ENCODE data around the gene KCTD17.

KCTD17 gene

GRCh38 chr22:37021041-37021440 is 30.5 kb upstream of the KCTD17 start:
- no peak for DNase-seq

- DNase-seq: no peak
Observed at GRCh38 chr22:37021710-37022482, 29.6 kb upstream of the KCTD17 start.

DNA sequence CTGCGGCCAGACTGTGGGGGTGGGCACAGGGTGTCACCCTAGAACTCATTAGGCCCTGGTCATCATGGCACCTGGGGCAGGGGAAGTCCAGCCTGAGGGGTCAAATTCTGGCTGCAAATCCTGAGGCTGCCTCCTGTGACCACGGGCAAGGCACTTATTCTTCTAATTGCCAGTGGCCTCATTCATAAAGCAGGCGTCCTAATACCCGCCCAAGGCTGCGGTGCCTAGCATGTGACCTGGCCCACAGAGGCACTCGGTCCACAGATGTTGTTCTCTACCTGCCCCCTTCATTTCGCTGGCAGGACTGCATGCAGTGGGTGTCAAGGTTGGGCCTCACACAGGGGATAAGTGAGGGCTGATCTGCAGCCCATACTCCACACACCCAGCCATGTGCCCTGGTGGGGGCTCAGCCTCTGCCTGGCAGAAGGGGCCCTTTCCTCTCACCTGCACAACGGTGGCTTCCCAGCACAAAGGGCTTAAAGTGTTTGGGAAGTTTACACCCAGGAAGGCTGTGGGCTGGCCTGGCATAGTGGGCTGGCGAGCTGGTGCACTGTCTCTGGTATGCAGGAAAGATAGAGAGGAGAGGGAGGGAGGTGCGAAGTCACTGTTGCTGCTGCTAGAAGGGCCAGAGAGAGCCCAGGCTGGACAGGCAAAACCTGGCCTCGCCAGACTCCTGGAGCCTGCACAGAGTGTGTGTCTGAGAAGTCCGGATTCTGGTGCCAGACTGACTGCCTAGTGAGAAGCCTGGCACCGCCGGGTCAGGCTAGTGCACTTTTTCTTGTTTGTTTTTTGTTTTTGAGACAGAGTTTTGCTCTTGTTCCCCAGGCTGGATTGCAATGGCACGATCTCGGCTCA is 28.8 kb upstream of the KCTD17 start:
- DNase-seq: no peak

GRCh38 chr22:37023743-37024338 is 27.7 kb upstream of the KCTD17 start:
- DNase-seq: no peak

DNA sequence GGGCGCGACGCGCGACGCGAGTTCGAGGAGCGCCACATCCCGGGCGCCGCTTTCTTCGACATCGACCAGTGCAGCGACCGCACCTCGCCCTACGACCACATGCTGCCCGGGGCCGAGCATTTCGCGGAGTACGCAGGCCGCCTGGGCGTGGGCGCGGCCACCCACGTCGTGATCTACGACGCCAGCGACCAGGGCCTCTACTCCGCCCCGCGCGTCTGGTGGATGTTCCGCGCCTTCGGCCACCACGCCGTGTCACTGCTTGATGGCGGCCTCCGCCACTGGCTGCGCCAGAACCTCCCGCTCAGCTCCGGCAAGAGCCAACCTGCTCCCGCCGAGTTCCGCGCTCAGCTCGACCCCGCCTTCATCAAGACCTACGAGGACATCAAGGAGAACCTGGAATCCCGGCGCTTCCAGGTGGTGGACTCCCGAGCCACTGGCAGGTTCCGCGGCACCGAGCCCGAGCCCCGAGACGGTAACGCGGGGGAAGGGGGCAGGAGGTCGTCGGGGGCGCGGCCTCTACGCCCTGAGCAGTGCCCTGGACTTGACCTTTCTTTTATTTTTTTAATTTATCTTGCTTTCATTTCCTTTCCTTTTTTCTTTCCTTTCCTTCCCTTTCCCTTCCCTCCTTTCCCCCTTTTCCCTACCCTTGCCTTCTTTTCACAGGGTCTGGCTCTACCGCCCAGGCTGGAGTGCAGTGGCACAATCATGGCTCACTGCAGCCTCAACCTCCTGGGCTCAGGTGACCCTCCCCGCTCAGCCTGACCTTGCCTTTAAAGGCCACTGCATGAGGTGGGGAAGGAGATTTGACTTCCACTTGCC is 27.0 kb upstream of the KCTD17 start:
- DNase-seq: no peak

DNA sequence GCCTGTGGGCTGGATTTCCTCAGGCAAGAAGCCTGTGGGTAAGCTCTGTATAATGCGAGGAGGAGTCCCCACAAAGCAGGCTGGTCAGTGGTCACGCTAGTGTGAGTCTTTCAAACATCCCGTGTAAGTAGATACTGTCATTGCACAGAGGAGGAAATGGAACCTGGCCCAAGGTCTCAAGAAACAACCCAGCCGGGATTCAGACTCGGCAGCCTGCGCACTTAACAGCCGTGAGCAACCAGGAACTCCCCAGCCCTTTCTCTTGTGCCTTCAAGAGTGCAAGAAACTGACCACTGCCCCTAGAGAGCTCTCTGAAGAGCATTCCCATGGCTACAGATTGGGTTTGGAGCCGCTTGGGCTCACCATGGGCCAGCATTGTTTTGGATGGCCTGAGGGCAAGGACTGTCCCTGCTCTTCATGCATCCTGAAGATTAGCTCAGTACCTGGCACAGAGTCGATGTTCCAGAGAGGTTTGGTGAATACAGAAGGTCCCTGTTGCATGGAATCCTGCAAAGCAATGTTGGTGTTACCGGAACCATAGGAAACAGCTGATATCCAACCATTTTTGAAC is 26.0 kb upstream of the KCTD17 start:
- DNase-seq: no peak

DNA sequence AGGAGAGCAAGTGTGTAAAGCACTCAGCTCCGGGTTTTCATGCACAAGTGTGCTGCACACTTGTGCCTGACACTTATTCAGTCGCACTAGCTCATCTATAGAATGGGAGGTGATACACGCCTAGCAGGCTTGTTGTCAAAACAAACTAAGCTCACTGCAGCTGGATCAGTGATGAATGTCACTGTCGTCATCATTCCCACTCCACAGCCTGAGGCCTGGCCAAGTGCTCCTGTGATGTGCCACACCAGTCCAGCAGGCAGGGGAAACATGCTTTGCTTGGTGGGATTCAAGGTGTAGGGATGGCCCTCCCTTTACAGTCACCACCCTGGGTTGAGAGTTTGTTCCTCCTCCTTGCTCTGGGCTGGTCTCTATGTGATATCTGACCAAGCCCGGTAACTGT is 25.2 kb upstream of the KCTD17 start:
- DNase-seq: no peak

GRCh38 chr22:37027556-37027955 is 24.0 kb upstream of the KCTD17 start:
- DNase-seq: no peak

DNA sequence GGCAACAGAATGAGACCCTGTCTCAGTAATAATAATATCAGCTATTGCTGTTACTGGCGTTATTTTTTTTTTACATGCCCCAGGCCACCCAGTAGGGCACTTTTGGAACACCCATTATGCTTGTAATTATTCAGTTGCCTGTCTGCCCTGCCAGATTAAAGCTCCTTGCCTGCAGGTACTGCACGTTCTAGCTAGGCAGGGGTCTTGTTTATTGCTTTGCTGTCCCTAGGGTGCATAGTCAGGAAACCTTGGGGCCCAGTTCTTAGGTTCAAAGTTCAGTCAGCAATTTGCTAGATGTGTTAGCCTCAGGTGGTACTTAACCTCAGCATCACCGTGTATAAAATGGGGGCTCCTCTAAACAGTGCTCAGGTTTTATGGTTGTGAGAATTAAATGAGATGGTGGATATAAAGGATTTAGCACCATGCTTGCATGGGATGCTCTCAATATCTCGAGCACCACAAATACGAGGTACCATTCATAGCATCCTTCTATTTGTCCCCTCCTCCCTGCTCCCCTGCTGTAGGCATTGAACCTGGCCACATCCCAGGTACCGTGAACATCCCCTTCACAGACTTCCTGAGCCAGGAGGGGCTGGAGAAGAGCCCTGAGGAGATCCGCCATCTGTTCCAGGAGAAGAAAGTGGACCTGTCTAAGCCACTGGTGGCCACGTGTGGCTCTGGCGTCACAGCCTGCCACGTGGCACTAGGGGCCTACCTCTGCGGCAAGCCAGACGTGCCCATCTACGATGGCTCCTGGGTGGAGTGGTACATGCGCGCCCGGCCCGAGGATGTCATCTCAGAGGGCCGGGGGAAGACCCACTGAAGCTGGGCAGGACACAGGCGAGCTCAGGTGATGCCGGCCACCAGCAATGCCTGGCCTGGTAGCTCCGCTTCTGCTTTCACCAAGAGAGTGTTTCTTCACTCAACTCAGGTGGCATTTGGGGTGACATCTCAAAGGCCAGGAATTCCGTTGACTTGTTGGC is 22.6 kb upstream of the KCTD17 start:
- no peak for DNase-seq

DNA sequence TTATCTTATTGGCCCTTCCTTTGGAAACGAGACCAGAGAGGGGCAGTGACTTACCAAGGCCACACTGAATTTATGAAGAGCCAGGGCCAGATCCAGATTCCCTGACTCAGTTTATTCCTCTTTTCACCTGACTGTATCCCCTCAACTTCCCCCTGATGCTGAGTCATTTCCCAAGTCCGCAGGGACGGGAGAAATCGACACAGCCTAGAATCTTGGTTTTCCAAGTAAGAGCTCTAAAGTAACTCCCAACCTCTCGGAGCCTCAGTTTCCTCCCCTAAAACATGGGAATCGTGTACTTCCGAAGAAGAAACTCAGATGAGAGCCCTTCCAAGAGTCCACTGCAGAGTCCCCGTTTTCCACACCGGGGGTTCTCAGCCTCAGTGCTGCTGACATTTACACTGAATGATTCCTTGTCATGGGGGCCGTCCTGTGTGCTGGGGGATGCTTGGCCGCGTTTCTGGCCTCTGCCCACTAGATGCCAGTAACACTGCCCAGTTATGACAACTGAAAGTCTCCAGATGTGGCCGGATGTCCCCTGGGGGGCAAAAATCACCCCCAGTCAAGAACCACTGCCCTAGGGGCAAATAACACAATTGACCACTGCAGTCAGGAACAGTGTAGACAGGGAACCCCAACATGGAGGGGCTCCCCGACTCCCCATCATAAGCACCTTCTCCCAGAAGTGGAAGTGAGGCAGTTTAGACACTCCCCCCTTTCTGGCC is 20.8 kb upstream of the KCTD17 start:
- no peak for DNase-seq

GRCh38 chr22:37032134-37032534 is 19.4 kb upstream of the KCTD17 start:
- no peak for DNase-seq

DNA sequence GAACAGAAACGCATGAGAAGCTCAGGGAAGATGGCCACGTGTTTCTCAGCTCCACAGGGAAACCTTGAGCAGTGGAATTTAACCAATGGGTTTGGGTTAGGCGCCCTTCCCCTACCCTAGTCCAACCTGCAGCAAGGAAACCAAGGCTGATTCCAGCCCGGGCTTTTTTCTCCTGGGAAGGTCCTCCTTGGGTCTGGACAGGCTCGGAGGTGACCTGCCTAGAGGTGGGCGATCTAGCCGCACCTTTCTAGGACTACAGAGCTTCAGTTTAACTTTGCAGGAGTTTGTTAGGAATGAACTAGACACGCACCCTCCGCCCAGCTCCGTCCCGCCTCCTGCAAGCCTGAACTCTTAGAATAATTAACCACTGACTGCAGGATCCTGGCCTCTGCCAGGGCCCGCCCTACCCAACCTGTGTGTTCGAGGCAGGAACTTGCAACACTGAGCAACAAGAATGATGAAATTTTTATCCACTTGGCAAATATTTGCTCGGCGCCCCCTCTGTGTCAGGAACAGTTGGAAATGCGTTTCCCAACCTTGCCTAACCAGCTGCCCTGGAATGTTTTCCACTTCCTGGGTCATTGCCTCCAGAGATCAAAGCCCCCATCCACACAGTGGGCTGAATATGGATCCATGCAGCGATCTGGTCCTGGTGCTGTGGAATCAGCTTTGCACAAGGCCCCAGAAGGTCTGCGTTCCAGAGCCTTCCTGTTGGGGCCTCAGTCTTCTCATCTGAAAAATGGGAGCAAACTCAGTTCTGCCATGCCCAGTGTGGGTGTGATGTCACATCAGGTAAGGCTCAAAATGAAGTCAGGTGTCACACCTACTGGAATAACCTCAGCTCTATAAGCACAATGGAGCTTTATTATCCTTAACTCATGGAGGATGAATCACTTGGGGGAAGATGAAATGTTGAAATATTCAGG is 18.7 kb upstream of the KCTD17 start:
- DNase-seq: no peak

DNA sequence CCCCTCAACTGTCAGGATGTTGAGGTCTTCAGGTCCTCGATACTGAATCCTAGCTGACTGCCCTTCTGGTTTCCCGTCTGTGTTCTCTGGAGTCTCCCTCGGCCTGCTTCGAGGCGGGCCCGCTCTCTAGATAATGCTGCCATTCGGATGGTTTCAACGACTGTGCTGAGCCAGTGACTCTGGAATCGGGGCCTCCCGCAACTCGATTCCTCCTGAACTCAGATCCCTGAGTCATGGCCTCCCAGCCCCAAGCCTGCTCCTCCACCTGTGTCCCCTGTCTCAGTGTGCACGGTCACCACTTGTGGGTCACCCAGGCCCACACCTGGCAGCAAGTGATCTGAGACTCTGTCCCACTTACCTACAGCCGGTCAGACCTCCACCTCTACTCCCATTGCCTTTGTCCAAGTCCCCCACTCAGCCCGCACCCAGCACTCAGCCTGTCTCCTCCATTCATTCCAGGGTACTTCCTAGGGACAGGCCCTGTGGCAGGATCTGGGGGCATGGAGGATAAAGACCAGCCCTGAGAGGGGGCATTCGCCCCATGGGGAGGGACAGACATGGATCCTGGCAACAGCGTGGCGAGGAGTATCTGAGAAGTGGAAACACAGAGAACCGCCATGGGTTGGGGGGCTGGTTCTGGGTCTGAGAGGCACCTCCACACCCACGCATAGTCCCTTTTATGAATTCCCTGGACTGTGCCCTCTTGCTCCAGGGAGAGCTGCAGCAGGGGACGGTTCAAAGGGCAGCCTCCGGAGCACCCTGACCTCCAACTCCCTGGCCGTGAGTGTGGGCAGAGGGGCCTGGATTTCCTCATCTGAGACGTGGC is 17.7 kb upstream of the KCTD17 start:
- DNase-seq: no peak

DNA sequence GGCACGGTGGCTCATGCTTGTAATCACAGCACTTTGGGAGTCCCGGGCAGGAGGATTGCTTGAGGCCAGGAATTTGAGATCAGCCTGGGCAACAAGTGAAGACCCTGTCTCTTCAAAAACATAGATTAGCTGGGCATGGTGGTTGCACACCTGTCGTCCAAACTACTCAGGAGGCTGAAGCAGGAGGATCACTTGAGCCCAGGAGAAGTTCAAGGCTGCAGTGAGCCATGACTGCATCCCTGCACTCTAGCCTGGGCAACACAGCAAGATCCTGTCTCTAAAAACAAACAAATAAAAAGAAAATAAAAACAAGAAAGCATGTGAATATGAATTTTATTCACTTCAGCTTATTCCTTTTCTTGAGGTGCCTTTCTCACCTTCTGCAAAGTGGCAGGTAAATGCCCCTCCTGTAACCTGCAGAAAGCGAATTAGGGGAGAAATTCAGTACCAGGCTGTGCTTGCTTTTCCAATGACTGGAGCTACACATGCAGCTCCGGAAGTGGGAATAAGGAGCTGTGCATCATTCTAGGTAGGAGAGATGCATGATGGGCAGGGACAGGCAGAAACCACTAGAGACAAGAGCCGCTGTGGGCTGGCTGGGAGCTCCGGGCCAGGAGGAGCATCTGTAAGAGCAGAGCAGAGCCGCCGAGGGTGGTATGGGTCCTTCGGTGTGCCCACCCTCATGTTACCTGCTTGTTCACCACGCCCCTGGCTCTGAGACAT is 14.7 kb upstream of the KCTD17 start:
- no peak for DNase-seq

- no peak for DNase-seq
Observed at GRCh38 chr22:37037669-37038068, 13.9 kb upstream of the KCTD17 start.

DNA sequence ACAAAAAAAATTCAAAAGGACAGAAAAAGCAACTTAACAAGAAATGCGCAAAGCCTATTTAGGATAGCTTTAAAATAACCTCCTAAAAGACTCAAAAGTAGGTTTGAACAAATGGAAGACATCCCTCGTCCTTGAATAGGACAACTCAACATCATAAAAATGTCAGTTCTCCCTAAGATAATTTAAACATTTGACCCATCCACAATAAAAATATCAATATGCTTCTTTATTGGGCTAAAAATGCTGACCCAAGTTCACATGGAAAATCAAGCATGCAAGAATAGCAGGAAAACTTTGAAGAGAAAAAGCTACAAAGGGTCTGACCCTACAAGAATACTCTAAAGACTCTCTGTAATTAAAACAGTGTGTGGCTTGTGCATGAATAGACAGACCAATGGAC is 12.1 kb upstream of the KCTD17 start:
- no peak for DNase-seq

GRCh38 chr22:37043209-37043827 is 8.2 kb upstream of the KCTD17 start:
- DNase-seq: no peak

Data from NCI-H524 treated with DMSO at 0.1 percent for 48 hours (cell line).